Spleen (tissue), 7 donors: ENCODE data around the gene SIPA1.

ENCODE experiments used
- POLR2A ChIP-seq, 3 donors: fragments of 450-650 bp; IDR thresholded peaks; one replicate each; pipeline ENCODE4 v1.5.1; 2017; ENCODE audit warnings: antibody characterized with exemption in 3 of 3, mild to moderate bottlenecking in 1 of 3
- TF ChIP-seq, protein P1 (sequence below), 11 experiments: fragments of 200-600 bp in 7 of 11; fragments of 450-650 bp in 4 of 11; sonication (generic) in 4 of 11; IDR thresholded peaks in 8 of 11; conservative IDR thresholded peaks in 3 of 11; 1 replicate in 7 of 11; 2 replicates in 4 of 11; pipeline versions ENCODE4 v1.4.0 to v1.8.0; 2016 to 2021; ENCODE audit warnings: antibody characterized with exemption in 11 of 11, inconsistent platforms in 4 of 11, mild to moderate bottlenecking in 1 of 11
- donor health status: DM: no; HTN: no; CAD: no; lungs with moderate emphysema.
- donor health status: DM: no; HTN: no; CAD: no.
- donor health status: DM: no; HTN: no; CAD: no.

DNA sequence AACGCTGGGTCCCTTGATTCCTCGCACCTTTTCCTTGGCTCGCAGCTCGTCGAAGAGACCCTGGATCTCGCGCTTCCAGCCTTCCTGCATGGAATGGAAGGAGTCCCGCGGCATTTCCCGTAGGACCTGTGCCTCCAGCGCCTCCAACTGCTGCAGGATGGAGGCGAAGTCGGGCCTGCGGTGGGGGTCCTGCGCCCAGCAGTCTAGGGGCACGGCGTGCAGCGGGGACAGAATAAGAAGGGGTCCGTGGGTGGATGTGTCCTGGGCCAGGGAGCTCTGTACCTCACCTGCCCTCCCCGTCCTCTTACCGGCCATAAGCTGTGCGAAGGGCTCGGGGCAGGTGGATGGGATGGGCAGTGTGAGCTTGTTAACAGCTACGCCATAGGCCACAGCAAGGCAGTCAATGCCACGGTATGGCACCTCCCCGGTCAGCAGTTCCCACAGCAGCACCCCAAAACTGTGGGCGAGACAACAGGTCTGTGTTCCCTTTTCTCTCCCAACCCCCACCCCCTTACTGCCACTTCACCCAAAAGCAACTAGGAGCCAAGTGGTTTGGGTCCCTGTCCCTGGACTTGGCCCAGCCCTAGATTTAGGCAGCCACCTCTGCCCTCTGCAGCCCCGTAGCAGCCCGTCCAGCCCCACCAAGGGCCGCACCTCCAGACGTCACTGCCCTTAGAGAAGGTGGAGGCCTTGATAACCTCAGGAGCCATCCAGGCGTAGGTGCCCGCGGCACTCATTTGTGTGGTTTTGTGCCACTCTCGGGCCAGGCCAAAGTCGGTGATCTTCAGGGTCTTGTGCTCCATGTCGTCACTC lies 30.1 kb upstream of the SIPA1 start:
- TF ChIP-seq, protein P1, sequence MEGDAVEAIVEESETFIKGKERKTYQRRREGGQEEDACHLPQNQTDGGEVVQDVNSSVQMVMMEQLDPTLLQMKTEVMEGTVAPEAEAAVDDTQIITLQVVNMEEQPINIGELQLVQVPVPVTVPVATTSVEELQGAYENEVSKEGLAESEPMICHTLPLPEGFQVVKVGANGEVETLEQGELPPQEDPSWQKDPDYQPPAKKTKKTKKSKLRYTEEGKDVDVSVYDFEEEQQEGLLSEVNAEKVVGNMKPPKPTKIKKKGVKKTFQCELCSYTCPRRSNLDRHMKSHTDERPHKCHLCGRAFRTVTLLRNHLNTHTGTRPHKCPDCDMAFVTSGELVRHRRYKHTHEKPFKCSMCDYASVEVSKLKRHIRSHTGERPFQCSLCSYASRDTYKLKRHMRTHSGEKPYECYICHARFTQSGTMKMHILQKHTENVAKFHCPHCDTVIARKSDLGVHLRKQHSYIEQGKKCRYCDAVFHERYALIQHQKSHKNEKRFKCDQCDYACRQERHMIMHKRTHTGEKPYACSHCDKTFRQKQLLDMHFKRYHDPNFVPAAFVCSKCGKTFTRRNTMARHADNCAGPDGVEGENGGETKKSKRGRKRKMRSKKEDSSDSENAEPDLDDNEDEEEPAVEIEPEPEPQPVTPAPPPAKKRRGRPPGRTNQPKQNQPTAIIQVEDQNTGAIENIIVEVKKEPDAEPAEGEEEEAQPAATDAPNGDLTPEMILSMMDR (IDR thresholded peaks at IDR 0.05 in 8 of 11, conservative IDR thresholded peaks at IDR 0.05 in 3 of 11), result no peak
- TF ChIP-seq POLR2A (IDR thresholded peaks at IDR 0.05), result no peak
